ENCODE results near the gene NOL12.
A peak's percentile ranks its signal among the peaks of the same experiment; 100 is the strongest.

NOL12 gene

DNA sequence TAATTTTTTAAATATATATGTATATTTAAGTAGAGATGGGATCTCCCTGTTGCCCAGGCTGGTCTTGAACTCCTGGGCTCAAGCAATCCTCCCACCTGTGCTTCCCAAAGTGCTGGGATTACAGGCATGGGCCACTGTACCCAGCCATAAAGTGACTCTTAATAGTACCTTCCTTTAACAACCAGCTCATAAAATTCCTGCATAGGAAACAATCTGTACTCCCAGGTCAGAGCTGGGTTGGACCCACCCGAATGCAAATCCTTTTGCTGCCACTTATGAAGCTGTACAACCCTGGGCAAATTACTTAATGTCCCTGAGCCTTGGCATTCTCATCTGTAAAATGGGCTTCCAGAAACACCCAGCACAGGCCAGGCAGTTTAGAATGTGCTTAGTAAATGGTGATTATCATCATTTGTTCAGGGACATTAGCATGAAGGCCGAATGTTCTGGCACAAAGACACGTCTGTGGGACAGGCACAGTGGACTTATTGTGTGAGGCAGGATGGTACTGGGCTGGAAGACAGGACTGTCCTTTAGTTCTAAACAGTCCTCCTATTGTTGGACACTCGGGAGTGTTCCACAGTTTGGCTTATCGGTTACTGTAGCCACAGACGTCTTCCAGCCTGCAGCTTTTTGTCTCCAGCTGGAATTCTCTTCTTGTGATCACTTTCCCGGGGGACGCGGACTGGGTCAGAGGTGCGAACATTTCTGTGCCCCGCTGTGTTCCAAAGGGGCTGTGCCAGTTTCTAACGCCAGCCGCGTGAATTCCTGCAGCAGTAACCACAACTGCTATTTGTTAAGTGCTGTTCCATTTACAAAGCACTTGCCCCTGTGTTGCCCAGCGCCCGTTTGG lies 21.7 kb upstream of the NOL12 start:
- FAIRE-seq, result no peak
- no peak for TF ChIP-seq POLR2A (IDR thresholded peaks at IDR 0.05; ENCODE audit: low read depth, low read length)
- DNase-seq (ENCODE audit: insufficient read length, low spot score), result no peak

DNA sequence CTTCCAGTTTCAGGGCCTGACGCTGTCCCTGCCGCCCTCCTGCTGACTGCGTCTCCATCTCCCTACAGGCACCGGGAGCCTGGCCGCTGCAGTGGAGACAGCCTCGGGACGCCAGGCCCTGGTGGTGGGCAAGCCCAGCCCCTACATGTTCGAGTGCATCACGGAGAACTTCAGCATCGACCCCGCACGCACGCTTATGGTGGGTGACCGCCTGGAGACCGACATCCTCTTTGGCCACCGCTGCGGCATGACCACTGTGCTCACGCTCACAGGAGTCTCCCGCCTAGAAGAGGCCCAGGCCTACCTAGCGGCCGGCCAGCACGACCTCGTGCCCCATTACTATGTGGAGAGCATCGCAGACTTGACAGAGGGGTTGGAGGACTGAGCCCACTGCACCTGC lies 20.7 kb upstream of the NOL12 start:
- no peak for TF ChIP-seq POLR2A (IDR thresholded peaks at IDR 0.05; ENCODE audit: low read depth, low read length)
- FAIRE-seq, result no peak
- no peak for DNase-seq (ENCODE audit: insufficient read length, low spot score)

DNA sequence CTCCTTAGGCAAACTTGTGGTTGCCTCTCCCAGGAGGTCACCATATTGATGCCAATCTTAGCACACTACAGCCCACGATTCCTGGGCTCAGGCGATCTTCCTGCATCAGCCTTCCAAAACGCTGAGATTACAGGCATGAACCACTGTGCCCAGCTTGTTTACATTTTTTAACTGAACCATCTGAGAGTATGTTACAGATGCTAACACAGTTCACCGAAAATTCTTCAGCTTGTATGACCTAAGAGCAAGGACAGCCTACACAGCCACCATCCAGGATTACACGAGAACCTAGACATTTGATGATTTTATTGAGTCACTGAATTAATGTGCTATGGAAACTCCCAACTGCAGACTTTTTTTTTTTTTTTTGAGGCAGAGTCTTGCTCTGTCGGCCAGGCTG lies 16.6 kb upstream of the NOL12 start:
- FAIRE-seq, result no peak
- TF ChIP-seq POLR2A (IDR thresholded peaks at IDR 0.05; ENCODE audit: low read depth, low read length), result no peak
- DNase-seq (ENCODE audit: insufficient read length, low spot score), result no peak

DNA sequence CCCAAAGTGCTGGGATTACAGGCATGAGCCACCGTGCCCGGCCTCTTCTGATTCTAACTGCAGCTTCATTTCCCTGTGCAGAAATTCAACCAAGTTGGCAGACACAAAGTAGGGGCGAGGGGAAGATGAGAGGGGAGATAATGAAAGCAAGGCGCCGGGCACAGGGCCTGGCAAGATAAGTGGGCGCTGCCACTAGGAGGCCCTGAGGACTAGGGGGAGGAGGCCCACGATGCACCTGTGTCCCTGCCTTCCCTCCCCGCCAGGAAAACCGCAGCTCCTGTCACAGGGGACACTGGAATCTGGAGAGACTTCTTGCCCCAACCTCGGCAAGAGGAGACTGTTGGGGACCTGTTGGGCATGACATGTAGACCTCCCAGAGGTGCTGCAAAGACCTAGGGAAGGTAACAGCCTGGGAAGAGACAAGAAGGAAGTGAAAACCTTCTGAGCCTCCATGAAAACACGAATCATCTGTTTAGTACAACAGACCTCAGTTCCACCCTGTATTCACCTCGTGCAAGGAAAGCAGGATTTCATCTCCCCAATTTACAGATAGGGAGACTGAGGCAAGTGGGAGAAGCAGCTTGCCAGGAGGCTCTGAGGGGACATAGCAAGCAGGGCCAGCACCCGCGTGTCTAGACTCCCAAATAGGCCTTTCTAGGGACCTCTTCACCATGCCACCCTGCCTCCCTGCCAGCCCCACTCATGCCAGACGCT lies 13.8 kb upstream of the NOL12 start:
- DNase-seq (ENCODE audit: insufficient read length, low spot score) (no peak), FAIRE-seq (no peak)

DNA sequence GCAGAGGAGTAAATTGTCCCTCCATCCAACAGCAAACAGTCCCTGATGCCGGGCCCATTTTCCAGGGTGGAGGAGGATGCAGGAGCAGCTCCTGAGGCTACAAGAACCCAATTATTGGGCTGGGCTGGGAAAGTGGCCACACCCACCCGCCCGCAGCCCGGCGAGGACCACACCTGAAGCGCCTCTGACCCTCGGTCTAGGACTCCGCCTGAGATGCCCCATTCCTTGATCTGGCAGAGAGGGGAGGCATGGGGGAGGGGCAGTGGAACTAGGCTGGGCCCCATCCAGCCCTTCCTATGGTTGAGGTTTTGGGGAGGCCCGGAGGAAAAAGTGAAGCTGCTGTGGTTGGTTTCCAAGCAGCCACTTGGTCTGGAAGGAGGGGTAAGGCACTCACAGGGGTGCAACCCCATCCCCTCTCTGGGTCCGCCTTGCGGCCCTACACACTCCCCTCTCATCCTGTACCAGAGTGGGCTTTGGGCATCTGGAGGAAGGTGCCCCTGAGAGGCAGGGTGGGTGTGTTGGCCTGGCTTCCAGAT lies 13.2 kb upstream of the NOL12 start:
- no peak for DNase-seq (ENCODE audit: insufficient read length, low spot score)
- no peak for TF ChIP-seq POLR2A (IDR thresholded peaks at IDR 0.05; ENCODE audit: low read depth, low read length)
- no peak for FAIRE-seq

More for the DNA sequence above, 13.8 kb upstream of the NOL12 start:
- TF ChIP-seq POLR2A (IDR thresholded peaks at IDR 0.05; ENCODE audit: low read depth, low read length), result no peak

DNA sequence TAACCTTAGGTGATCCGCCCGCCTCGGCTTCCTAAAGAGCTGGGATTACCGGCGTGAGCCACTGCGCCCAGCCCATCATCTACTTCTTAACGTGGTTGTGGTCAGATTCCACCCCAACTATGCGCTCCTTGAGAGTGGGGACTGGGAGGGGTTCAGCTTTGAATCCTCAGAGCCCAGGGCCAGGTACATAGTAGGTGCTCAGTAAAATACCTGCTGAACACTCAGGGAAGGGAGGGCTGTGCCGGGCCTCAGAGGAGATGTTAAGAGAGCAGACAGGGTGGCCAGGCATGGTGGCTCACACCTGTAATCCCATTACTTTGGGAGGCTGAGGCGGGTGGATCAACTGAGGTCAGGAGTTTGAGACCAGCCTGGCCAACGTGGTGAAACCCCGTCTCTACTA lies 11.9 kb upstream of the NOL12 start:
- no peak for FAIRE-seq
- no peak for DNase-seq (ENCODE audit: insufficient read length, low spot score)
- no peak for TF ChIP-seq POLR2A (IDR thresholded peaks at IDR 0.05; ENCODE audit: low read depth, low read length)

DNA sequence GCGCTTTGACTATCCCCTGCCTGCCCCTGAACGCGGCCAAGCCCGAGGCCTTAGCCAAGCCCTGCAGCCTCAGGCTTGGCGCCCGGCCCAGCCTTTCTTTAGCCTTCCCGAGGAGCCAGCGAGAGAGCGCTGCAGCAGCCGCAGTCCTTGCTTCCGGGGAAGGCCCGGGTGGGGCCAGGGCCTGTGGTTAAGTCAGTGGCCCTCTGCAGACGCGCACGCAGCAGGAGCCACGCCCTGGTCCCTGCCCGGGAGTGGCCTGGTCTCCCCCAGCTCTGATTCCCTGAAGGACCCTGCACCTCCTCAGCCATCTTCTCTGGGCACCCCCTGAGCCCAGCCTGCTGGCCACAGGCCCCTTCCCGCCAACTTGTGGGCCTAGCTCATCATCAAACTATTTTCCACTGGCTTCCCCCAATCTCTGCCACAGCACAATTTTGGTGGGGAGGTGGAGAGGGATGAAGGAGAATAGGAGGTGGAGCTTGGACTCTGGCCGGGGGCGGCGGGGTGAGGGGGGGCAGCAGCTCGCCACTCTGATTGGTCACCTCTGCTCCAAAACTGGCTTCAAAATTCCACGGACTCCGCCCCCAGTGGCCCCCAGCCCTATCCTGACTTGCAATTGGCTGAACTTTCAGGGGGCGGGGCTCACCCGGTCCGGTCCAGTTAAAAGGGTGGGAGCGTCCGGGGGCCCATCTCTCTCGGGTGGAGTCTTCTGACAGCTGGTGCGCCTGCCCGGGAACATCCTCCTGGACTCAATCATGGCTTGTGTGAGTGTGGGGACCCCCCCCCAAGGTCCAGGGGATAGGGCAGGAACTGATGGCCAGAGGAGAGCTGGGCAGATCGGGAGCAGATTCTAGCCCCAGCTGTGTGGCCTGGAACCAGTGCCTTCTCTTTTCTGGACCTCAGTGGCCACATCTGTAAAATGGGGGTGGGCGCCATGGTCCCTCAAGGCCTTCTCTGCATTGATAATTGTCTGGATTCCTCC lies 10.9 kb upstream of the NOL12 start, which contains the start of gene LGALS1:
Gene LGALS1, plus strand, starts transcription at position 686 of the 979 bp plus-strand sequence. Its CDS starts 67 bp downstream, at position 753.
- DNase-seq (ENCODE audit: insufficient read length, low spot score), result peak; percentile 77
- no peak for FAIRE-seq

DNA sequence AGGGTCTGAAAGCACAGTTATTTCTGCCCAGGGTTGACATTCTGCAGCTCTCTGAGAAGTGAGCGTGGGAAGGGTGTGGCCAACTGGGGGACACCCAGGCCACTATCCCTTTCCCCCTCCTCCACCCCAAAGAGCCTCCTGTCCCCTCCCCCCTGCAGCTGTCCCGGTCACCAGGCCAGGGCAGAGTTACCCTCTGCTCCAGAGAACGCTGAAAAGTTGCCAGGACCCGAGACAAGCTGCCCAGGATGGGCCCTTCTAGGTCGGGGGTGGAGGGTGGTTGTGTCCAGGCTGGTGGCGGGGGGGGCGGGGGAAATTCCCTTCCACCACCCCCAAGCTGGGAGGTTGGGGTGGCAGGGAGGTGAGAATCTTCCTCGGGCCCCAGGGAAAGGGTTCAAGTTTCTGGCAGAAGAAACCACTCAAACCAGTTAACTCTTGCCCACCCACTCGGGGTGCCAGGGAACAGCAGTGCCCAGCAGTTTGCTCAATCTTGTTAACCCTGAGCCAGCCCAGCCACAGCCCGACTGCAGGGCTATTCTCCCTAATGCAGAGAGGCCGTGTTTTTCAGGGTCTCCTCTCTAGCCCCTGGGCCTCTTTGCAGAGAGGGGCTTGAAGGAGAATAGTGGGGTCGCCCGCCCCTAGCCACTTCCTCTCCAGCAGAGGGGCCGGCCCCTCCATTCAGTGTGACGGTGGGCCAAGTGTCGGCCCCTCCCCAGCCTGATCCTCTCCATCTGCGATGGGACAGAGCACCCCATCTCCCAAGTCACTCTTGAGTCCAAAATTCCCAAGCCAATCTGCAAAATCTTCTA lies 10.0 kb upstream of the NOL12 start:
- no peak for FAIRE-seq

More for the DNA sequence above, 10.9 kb upstream of the NOL12 start, which contains the start of gene LGALS1:
- peak; percentile 91 for TF ChIP-seq POLR2A (IDR thresholded peaks at IDR 0.05; ENCODE audit: low read depth, low read length)

DNA sequence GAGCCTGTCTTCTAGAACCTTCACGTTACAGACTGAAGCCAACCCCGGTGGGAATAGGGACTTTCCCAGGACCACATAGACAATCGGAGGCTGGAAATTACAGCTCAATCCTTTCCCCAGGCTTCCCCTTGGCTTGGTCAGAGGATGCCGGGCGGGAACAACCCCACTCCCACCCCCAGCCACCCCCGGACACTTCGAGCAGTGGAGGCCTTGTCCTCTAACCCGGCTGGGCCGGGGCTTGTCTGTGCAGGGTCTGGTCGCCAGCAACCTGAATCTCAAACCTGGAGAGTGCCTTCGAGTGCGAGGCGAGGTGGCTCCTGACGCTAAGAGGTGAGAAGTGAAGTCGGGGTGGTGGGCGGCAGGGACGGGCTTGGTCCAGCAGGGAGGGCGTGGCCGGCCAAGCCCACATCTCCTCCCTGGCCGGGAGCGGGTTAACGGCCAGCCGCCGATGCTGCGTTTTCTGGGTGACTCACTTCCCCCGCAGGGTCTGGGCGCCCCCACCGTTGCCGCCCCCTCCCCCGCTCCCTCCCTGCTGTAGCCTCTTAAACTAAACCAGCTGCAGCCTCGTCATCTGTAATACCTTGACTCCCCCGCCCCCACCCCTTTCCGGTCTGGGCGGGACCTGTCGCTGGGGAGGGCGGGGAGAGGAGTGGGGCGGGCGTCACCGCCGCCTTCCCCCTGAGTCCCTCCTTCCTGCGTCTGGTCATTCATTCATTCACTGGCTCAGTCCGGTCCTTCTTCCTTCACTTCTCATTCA lies 9.2 kb upstream of the NOL12 start:
- no peak for FAIRE-seq
- peak; percentile 45 for DNase-seq (ENCODE audit: insufficient read length, low spot score)
- TF ChIP-seq POLR2A (IDR thresholded peaks at IDR 0.05; ENCODE audit: low read depth, low read length), result peak; percentile 83

More for the DNA sequence above, 10.0 kb upstream of the NOL12 start:
- 0 out of 2 replicates have a peak, but pooled peaks have one; percentile 6 for TF ChIP-seq POLR2A (IDR thresholded peaks at IDR 0.05; ENCODE audit: low read depth, low read length)
- DNase-seq (ENCODE audit: insufficient read length, low spot score), result no peak

DNA sequence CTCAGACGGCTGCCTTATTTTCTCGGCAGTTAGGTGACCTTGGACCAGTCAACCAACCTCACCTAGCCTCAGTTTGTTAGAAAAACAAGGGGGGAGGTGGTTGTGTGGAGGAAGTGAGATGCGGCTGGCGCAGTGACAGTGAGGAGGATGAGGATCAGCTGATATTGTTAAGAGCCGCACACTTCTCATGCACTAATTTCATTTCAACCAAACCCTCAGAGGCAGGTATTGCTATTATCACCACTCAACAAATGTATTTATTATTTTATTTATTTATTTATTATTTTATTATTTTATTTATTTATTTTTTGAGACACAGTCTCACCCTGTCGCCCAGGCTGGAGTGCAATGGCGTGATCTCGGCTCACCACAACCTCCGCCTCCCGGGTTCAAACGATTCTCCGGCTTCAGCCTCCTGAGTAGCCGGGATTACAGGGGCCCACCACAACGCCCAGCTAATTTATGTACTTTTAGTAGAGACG lies 8.6 kb upstream of the NOL12 start:
- FAIRE-seq (no peak), DNase-seq (ENCODE audit: insufficient read length, low spot score) (no peak)
- TF ChIP-seq POLR2A (IDR thresholded peaks at IDR 0.05; ENCODE audit: low read depth, low read length), result no peak

DNA sequence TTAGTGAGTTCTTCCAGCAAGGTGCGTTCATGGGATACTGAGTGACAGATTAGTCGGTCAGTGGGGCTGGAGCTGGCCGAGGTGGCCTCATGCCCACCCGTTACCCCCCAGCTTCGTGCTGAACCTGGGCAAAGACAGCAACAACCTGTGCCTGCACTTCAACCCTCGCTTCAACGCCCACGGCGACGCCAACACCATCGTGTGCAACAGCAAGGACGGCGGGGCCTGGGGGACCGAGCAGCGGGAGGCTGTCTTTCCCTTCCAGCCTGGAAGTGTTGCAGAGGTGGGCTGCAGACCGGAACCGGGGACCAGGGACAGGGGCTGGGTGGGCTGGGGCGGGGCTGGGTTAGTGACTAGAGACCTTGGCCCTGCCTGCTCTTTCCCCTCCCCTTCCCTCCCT lies 7.8 kb upstream of the NOL12 start:
- no peak for DNase-seq (ENCODE audit: insufficient read length, low spot score)
- no peak for FAIRE-seq
- no peak for TF ChIP-seq POLR2A (IDR thresholded peaks at IDR 0.05; ENCODE audit: low read depth, low read length)

DNA sequence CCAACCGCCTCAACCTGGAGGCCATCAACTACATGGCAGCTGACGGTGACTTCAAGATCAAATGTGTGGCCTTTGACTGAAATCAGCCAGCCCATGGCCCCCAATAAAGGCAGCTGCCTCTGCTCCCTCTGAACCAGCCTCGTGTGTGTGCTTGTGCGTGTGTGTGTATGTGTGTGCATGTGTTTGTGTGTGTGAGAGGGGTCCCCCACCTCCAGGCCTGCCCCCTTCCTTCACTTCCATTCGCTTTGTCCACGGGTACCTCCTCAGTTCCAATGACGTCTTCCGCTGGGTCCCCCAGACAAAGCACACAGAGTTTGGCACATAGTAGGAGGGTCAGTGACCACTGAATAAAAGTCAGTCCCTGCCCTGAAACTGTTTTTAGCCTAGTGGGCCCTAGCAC lies 6.5 kb upstream of the NOL12 start:
- DNase-seq (ENCODE audit: insufficient read length, low spot score), result no peak
- TF ChIP-seq POLR2A (IDR thresholded peaks at IDR 0.05; ENCODE audit: low read depth, low read length), result no peak
- FAIRE-seq, result no peak
